GM19099 (cell line): ENCODE data around the gene WDR37.

ENCODE experiments used
- POLR2A ChIP-seq: IDR thresholded peaks from 3 replicates; pipeline ENCODE4 v1.6.1; 2011; ENCODE audit warnings: low read depth; ENCODE audit not compliant: insufficient read length; ENCODE audit errors: extremely low read depth

Gene WDR37

GRCh38 chr10:1034758-1035157, 21.4 kb upstream of the WDR37 start:
- TF ChIP-seq POLR2A: no peak

DNA sequence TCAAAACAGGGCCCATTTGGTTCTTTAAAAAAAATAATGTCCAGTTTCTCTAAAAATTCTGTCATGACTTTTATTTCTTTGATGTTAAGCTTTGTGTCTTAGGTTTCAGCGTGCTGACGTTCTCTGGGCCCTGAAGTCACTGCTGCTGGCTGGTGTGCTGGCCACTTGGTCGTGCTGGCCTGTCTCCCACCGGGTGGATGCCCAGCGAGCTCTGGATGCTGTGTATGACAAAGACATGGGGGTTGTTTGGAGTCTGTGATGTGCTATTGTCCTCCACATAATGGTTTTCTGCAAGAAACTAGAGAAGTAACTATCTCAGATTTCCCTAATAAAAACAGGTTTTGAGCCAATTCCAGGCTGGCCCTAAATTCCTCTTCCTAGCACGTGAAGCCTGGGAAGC, 21.0 kb upstream of the WDR37 start:
- TF ChIP-seq POLR2A: no peak

- TF ChIP-seq POLR2A: no peak
Measured at GRCh38 chr10:1036341-1036791, 19.8 kb upstream of the WDR37 start.

DNA sequence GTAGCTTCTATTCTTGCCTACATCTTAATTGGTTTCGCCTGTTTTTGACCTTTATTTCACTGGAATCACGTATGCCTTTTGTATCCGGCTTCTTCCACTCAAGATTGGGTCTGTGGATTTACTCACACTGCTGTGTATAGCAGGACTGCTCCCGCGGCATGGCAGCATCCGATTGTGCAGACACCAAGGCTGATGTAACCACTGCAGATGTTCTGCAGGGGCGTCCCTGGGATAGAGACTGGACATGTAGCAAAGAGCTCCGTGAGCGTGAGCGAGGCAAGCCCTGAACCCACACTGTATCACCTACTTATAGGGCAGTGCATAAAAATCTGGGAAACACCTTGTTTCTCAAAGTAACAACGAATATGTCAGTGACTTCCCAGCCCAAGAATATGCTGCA, 19.1 kb upstream of the WDR37 start:
- TF ChIP-seq POLR2A: no peak

GRCh38 chr10:1038769-1039168, 17.4 kb upstream of the WDR37 start:
- peak; percentile 18 for TF ChIP-seq POLR2A

- TF ChIP-seq POLR2A: no peak
Measured at GRCh38 chr10:1040133-1040532, 16.1 kb upstream of the WDR37 start.

DNA sequence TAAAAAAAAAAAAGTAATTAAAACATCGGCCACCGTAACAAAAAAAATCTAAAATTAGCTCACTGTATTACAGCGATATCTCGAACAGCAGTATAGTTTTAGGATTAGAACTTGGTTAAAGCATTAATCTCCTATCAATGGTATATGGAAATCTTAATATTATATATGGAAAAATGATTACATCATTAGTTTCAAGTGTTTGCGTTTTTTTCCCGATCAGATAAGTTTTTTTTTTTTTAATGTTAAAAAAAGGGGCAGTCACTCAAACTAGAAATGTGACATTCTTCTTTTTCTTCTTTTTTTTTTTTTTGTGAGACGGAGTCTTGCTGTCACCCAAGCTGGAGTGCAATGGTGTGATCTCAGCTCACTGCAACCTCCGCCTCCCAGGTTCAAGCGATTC, 14.7 kb upstream of the WDR37 start:
- TF ChIP-seq POLR2A: no peak

DNA sequence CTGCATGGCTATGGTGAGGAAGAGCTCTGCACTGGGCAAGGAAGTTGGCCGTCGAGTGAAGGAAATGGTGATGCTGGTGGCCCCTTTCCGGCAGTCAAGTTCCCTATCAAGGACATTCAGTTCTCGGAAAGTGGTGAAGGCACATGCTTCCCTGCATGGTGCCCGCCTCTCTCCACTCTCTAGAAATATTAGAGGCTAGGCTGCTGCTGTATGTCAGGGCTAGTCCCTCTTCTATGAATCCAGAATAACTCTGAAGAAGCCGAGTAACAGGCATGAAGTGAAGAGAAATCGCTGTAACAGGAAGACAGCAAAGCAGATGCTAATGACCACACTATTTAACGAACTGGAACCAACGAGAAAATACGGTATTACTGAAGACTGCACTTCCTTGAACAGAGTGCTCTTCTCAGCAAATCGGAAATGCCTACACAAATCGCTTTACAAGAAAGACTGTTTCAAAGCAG, 12.6 kb upstream of the WDR37 start:
- no peak for TF ChIP-seq POLR2A

GRCh38 chr10:1044146-1044545, 12.0 kb upstream of the WDR37 start:
- TF ChIP-seq POLR2A: no peak

DNA sequence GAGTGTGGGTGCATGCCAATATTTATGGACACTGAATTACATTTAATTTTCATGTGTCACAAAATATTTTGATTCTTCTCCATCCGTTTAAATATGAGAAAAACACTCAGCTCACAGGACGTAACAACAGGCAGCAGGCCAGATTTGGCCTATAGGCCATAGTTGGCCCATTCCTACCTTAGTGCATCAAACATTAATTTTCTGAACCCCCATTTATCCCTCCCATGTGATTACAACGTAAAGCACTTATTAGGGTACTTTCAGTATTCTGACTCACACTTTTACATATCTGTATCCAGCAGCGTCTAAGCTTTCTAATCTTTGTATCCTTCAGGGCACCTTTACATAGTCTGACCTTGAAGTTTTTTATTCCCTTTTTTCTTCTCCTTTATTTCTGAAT, 11.2 kb upstream of the WDR37 start:
- no peak for TF ChIP-seq POLR2A

DNA sequence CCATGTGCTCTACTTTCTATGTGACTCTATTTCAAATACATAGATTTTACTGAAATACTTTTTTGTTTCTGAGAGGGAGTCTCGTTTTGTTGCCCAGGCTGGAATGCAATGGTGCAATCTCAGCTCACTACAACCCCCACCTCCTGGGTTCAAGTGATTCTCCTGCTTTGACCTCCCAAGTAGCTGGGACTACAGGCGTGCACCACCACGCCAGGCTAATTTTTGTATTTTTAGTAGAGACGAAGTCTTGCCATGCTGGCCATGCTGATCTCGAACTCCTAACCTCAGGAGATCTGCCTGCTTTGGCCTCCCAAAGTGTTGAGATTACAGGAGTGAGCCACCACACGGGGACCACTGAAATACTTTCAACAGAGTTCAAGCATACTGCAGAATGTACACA, 10.8 kb upstream of the WDR37 start:
- TF ChIP-seq POLR2A: no peak

DNA sequence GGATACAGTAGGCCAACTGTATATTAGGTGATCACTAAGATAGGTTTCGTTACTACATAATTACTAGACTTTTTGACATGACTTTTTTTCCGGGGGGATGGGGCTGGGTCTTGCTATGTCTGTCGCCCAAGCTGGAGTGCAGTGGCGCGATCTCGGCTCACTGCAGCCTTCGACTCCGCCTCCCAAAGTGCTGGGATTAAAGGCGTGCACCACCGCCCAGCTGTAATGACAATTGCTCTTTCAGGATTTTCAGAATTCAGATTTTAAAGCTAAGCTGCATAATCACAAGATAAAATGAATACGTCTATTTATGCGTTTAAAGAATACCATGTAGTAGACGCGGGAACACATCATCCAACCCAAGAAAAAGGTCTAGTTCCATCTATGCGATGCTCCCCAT, 8.2 kb upstream of the WDR37 start:
- TF ChIP-seq POLR2A: no peak

DNA sequence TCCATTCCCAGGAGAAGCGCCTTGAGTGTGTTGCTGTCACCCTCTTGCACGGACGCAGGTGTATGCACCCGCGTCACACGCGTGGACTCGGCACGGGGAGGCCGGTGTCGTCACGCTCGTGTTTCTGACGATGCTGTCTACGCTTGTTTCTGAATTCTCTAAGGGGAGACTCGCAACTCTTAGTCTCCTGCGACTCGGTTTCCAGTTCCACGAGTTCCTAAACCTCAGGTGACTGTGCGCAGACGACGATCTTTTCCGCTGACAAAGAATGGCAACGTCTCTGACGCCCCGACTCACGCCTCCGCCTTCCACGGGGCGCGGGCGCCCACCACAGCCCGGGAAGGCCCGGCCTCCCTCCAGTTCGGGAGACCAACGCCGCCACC, 7.8 kb upstream of the WDR37 start:
- TF ChIP-seq POLR2A: no peak

DNA sequence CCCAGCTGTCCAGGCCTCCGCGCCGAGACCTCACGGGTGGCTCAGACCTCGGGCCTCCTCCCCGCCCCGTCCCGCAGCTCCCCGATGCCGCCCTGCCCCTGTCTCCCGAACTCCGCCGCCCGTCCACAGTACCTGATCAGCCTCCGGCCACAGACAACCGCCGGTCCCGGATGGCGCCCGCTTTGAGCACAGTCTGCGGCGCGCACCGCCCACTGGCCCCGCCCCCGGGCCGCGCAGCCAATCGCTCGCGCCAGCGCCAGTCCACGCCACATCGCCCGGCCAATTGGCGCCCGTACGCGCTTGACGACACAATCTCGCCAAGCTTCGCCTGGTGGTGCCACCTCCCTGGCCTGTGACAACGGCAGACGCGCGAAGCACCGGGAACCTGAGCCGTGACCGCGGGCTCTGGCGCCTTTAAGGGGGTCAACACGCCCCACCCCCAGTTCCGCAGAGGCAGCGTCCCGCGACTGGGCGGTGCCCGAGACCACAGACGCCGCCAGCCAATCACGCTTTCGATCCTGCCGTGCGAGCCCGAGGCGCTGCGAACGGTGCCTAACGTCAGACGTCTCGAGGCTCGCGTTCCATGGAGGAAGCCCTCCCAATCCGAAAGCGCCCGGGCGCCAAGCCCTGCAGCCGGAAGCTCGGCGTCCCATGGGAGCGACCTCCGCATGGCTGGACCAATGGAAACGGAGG, 7.3 kb upstream of the WDR37 start, which contains the start of gene IDI1:
Gene IDI1 (minus strand): TSS at position 388 of the 693 bp plus-strand sequence. CDS start 116 bp downstream, at position 272.
- peak; percentile 99 for TF ChIP-seq POLR2A

GRCh38 chr10:1049425-1049958, 6.7 kb upstream of the WDR37 start:
- TF ChIP-seq POLR2A: no peak

GRCh38 chr10:1050145-1050544, 6.0 kb upstream of the WDR37 start:
- no peak for TF ChIP-seq POLR2A

DNA sequence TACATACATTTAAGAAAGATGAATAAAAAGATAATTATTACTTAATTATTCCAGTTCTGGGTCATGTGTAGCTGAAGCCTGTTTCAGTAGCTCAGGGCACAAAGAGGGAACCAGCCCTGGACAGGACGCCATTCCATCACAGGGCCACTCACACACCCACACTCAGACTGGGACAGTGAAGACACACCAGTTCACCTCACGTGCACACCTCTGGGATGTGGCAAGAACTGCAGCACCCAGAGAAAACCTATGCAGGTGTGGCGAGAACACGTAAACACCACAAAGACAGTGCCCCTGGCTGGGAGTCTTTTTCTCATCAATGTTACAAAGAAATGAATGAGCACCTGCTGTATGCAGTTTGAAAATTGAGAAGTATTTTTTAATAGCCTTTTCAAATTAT, 5.6 kb upstream of the WDR37 start:
- TF ChIP-seq POLR2A: no peak

GRCh38 chr10:1054684-1055083, 1.5 kb upstream of the WDR37 start:
- no peak for TF ChIP-seq POLR2A
